Fibroblast of lung (primary cell): ENCODE results near the gene MAMDC4. TPM values are rescaled to one million over a fixed set of nuclear protein-coding genes. Genes with fewer than 3 reads are reported as not detected.
"Not testable (repeated sequence)": the region's sequence is repeated elsewhere in the genome, so short reads cannot be mapped to it uniquely, and the experiment has no call there.

Source experiments
- DNase-seq, 2 donors: peaks; one replicate each; pipeline versions ENCODE4 v3.0.0 to v3.0.0-alpha.2; 2010; ENCODE audit warnings: low read depth in 2 of 2
- H2AFZ ChIP-seq: 2 replicates; pipeline ENCODE4 v1.5.1; 2012; ENCODE audit warnings: low read length, control low read depth, inconsistent platforms
- H3K27ac ChIP-seq: 2 replicates; pipeline ENCODE4 v1.5.1; 2011; ENCODE audit warnings: low read length, control low read depth; ENCODE audit not compliant: insufficient read depth
- H3K27me3 ChIP-seq: 2 replicates; pipeline ENCODE4 v1.5.1; 2011; ENCODE audit warnings: mild to moderate bottlenecking, low read length; ENCODE audit not compliant: control insufficient read depth, insufficient read depth
- H3K36me3 ChIP-seq: 2 replicates; pipeline ENCODE4 v1.5.1; 2011; ENCODE audit warnings: low read length; ENCODE audit not compliant: control insufficient read depth, insufficient read depth
- H3K4me1 ChIP-seq: 2 replicates; pipeline ENCODE4 v1.5.1; 2011; ENCODE audit warnings: low read length; ENCODE audit not compliant: control insufficient read depth, insufficient read depth; ENCODE audit errors: extremely low read depth
- H3K4me2 ChIP-seq: 2 replicates; pipeline ENCODE4 v1.5.1; 2011; ENCODE audit warnings: low read length, control low read depth; ENCODE audit not compliant: insufficient read depth; ENCODE audit errors: extremely low read depth
- H3K4me3 ChIP-seq, 4 experiments: fragments of 200-600 bp in 1 of 4; sonication (generic) in 1 of 4; replicated peaks in 1 of 4; 2 replicates each; pipeline ENCODE4 v1.5.1; 2011 to 2016; ENCODE audit warnings: low read length in 4 of 4, low read depth in 3 of 4, mild to moderate bottlenecking in 3 of 4, control low read depth in 2 of 4, inconsistent platforms in 1 of 4, mixed read lengths in 1 of 4; ENCODE audit not compliant: insufficient read depth in 1 of 4; ENCODE audit errors: control extremely low read depth in 1 of 4
- H3K79me2 ChIP-seq: 2 replicates; pipeline ENCODE4 v1.5.1; 2012; ENCODE audit warnings: mild to moderate bottlenecking, low read length, inconsistent platforms; ENCODE audit not compliant: control insufficient read depth, insufficient read depth
- H3K9ac ChIP-seq: 2 replicates; pipeline ENCODE4 v1.5.1; 2011; ENCODE audit warnings: mild to moderate bottlenecking, low read length, control low read depth; ENCODE audit not compliant: insufficient read depth
- H3K9me3 ChIP-seq: 2 replicates; pipeline ENCODE4 v1.5.1; 2012; ENCODE audit warnings: low read depth, low read length; ENCODE audit not compliant: control insufficient read depth, insufficient read depth
- H4K20me1 ChIP-seq: 2 replicates; pipeline ENCODE4 v1.5.1; 2011; ENCODE audit warnings: low read length; ENCODE audit not compliant: control insufficient read depth, insufficient read depth; ENCODE audit errors: extremely low read depth
- EZH2 ChIP-seq: IDR thresholded peaks from 2 replicates; pipeline ENCODE4 v1.5.1; 2012; ENCODE audit warnings: low read length, control low read depth, mild to moderate bottlenecking; ENCODE audit errors: missing control alignments
- polyA plus RNA-seq, 2 donors: library from polyadenylated mRNA; depleted of rRNA in 1 of 2; stranded (reverse) in 1 of 2; unstranded in 1 of 2; fragments of >200 nt; gene quantifications; 2 replicates each; pipeline ENCODE4 v1.2.1, GENCODE V29; 2011 to 2012; ENCODE audit warnings: missing spikeins in 1 of 2
- total RNA-seq: library from RNA; depleted of rRNA; stranded (reverse); fragments of >200 nt; gene quantifications from 2 replicates; pipeline ENCODE4 v1.2.1, GENCODE V29; 2014
- TF ChIP-seq, protein P1 (sequence below), 2 donors: IDR thresholded peaks in 1 of 2; conservative IDR thresholded peaks in 1 of 2; 1 replicate in 1 of 2; 2 replicates in 1 of 2; pipeline ENCODE4 v1.5.1; 2011 to 2012; ENCODE audit warnings: low read length in 2 of 2, control low read depth in 1 of 2, inconsistent platforms in 1 of 2, low read depth in 1 of 2, mild to moderate bottlenecking in 1 of 2

MAMDC4 gene
- total and polyA plus RNA-seq, 2 donors (not counting 1 experiment from before 2014, with no cell fraction given): 0.37 to 4.6 TPM

DNA sequence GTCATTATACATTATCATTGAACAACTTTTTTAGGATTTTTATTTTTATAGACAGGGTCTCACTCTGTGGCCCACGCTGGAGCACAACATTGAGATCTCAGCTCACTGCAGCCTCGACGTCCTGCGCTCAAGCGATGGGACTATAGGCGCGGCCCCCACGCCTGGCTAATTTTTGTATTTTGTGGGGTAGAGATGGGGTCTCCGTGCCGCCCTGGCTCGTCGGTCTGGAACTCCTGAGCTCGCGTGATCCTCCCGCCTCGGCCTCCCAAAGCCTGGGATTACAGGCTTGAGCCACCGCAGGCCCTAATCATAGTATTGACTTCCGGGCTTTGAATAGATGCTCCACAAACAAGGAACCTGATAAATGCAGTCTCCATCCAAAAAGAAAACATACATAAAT, 15.3 kb downstream of the MAMDC4 start:
- TF ChIP-seq EZH2: no peak
- TF ChIP-seq, protein P1, sequence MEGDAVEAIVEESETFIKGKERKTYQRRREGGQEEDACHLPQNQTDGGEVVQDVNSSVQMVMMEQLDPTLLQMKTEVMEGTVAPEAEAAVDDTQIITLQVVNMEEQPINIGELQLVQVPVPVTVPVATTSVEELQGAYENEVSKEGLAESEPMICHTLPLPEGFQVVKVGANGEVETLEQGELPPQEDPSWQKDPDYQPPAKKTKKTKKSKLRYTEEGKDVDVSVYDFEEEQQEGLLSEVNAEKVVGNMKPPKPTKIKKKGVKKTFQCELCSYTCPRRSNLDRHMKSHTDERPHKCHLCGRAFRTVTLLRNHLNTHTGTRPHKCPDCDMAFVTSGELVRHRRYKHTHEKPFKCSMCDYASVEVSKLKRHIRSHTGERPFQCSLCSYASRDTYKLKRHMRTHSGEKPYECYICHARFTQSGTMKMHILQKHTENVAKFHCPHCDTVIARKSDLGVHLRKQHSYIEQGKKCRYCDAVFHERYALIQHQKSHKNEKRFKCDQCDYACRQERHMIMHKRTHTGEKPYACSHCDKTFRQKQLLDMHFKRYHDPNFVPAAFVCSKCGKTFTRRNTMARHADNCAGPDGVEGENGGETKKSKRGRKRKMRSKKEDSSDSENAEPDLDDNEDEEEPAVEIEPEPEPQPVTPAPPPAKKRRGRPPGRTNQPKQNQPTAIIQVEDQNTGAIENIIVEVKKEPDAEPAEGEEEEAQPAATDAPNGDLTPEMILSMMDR (conservative IDR thresholded peaks at IDR 0.05 in 1 of 2, IDR thresholded peaks at IDR 0.05 in 1 of 2; ENCODE audit: low read depth in 1 of 2, low read length in 2 of 2): no peak
- H2AFZ ChIP-seq: no peak overlapping the region
- no peak overlapping the region for H3K4me3 ChIP-seq
- H3K4me2 ChIP-seq: no peak overlapping the region
- peaks cover 8% of the 10 kb centered on the region for H3K36me3 ChIP-seq
- no peaks in the 10 kb centered on the region for H4K20me1 ChIP-seq
- H3K27ac ChIP-seq: no peak overlapping the region
- H3K79me2 ChIP-seq: peaks cover 18% of the 10 kb centered on the region
- no peak for DNase-seq
- no peak overlapping the region for H3K9ac ChIP-seq
- H3K9me3 ChIP-seq: no peaks in the 10 kb centered on the region
- H3K27me3 ChIP-seq: no peaks in the 10 kb centered on the region
- peaks cover 4% of the 10 kb centered on the region for H3K4me1 ChIP-seq

DNA sequence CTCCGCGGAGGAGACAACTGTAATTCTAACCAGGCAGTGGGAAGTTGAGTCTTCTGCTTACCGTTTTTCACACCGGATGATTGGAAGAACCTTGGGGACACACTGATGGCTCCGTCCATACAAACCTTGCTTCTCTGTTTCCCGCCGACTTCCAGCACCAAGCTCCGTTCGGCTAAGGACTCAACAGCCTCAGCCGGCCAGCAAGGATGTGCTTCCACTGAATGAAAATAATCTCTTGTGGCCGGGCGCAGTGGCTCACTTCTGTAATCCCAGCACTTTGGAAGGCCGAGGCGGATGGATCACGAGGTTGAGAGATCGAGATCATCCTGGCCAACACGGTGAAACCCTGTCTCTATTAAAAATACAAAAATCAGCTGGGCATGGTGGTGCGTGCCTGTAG, 15.8 kb downstream of the MAMDC4 start:
- no peak overlapping the region for H3K4me3 ChIP-seq
- H3K27me3 ChIP-seq: no peaks in the 10 kb centered on the region
- H3K9ac ChIP-seq: no peak overlapping the region
- no peaks in the 10 kb centered on the region for H4K20me1 ChIP-seq
- no peak overlapping the region for H3K4me2 ChIP-seq
- DNase-seq: no peak
- no peaks in the 10 kb centered on the region for H3K9me3 ChIP-seq
- peaks cover 5% of the 10 kb centered on the region for H3K36me3 ChIP-seq
- no peak overlapping the region for H3K27ac ChIP-seq
- no peak overlapping the region for H2AFZ ChIP-seq
- H3K79me2 ChIP-seq: peaks cover 18% of the 10 kb centered on the region
- H3K4me1 ChIP-seq: peaks cover 4% of the 10 kb centered on the region
- no peak for TF ChIP-seq EZH2
- TF ChIP-seq, protein P1 (conservative IDR thresholded peaks at IDR 0.05 in 1 of 2, IDR thresholded peaks at IDR 0.05 in 1 of 2; ENCODE audit: low read depth in 1 of 2, low read length in 2 of 2): no peak

DNA sequence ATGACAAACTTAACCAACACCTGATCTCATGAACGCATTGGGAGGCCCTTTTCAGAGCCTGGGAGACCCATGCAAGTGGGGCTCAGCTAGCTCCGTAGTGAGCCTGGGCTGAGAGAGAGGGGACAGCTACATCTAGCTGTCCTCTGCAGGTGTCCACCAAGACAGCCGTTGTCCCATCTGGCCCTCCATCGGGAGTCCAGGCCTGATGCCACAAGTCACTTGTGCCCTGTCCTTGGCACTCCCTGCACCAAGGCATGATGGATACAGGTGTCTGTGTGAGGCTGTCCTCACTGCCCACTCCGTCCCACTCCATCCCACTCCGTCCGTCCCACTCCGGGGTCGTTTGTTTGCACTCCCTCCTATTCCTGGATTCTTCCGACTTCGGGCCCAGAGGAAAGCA, 16.5 kb downstream of the MAMDC4 start:
- H4K20me1 ChIP-seq: no peaks in the 10 kb centered on the region

DNA sequence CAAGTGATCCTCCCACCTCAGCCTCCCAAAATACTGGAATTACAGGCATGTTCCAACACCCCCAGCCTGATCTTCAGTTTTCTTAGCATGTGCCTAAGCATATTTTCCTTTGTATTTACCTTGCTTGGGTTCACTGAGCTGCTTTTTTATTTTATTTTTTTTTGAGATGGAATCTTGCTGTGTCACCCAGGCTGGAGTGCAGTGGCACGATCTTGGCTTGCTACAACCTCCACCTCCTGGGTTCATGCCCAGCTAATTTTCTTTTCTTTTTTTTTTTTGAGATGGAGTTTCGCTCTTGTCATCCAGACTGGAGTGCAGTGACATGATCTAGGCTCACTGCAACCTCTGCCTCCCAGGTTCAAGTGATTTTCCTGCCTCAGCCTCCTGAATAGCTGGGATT, 17.5 kb downstream of the MAMDC4 start:
- not testable (repeated sequence) for H4K20me1 ChIP-seq, H3K27me3 ChIP-seq, H2AFZ ChIP-seq, DNase-seq, H3K4me3 ChIP-seq, H3K9ac ChIP-seq, H3K4me1 ChIP-seq, H3K4me2 ChIP-seq, H3K27ac ChIP-seq, H3K9me3 ChIP-seq, H3K36me3 ChIP-seq
- peaks cover 13% of the 10 kb centered on the region for H3K79me2 ChIP-seq

More for the DNA sequence above, 16.5 kb downstream of the MAMDC4 start:
- no peak overlapping the region for H3K27ac ChIP-seq
- peaks cover 17% of the 10 kb centered on the region for H3K79me2 ChIP-seq
- H3K4me2 ChIP-seq: no peak overlapping the region
- DNase-seq: no peak
- no peak overlapping the region for H2AFZ ChIP-seq
- no peak overlapping the region for H3K4me3 ChIP-seq
- no peaks in the 10 kb centered on the region for H3K9me3 ChIP-seq
- H3K9ac ChIP-seq: no peak overlapping the region
- H3K36me3 ChIP-seq: no peaks in the 10 kb centered on the region
- TF ChIP-seq, protein P1 (conservative IDR thresholded peaks at IDR 0.05 in 1 of 2, IDR thresholded peaks at IDR 0.05 in 1 of 2; ENCODE audit: low read depth in 1 of 2, low read length in 2 of 2): no peak
- TF ChIP-seq EZH2: no peak
- peaks cover 4% of the 10 kb centered on the region for H3K4me1 ChIP-seq
- no peaks in the 10 kb centered on the region for H3K27me3 ChIP-seq
